ENCODE data around the gene GIGYF2.
A peak's percentile ranks its signal among the peaks of the same experiment; 100 is the strongest.

GIGYF2 gene

DNA sequence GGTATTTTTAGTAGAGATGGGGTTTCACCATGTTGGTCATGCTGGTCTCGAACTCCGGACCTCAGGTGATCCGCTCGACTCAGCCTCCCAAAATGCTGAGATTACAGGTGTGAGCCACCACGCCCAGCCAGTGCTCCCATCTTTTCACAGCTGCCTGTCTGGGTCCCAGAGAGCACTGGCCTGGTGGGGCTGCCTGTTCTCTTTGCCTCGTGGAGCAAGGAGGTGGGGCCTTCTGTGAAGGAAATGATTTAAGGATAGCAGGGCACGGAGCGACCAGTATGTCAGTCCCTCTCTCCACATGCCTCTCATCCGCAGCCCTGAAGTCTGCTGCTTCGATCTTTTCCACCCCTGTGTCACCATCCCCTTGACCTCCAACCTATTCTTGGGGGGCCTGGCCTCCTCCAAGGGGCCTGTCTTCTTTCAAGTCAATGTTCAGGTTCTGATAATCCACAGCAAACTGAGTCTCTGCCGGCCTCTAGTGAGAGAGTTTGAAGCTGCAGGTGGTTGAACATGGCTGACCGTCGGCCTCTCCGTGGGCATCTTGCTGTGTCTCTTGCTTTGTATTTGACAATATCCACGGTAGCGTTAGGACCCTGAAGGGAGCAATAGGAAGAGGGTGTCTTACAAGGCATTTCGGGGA lies 28.2 kb upstream of the GIGYF2 start:
- Histone ChIP-seq H3K27me3 (ENCODE audit: insufficient read depth, low read length, poor library complexity) (no peaks in the 10 kb centered on the region), H3K18ac (ENCODE audit: low read length) (no peak overlapping the region), H3K4me2 (ENCODE audit: low read length) (no peak overlapping the region), H2AK5ac (ENCODE audit: low read length) (no peak overlapping the region), H3K4me3 (ENCODE audit: low read length) (no peak overlapping the region), H3K79me1 (ENCODE audit: low read length) (no peaks in the 10 kb centered on the region), H2BK120ac (ENCODE audit: low read depth, low read length) (no peak overlapping the region), H3K23ac (ENCODE audit: low read length) (no peak overlapping the region), H3K4me1 (ENCODE audit: control insufficient read depth, low read depth, low read length) (no peaks in the 10 kb centered on the region), H3K79me2 (ENCODE audit: control insufficient read depth, insufficient read depth, low read length) (no peaks in the 10 kb centered on the region), H3K36me3 (ENCODE audit: control insufficient read depth, insufficient read depth, low read length) (no peaks in the 10 kb centered on the region), H3K9ac (ENCODE audit: low read length) (no peak overlapping the region), H4K5ac (ENCODE audit: low read length) (no peak overlapping the region), H3K4ac (ENCODE audit: low read depth, low read length) (no peak overlapping the region), H2BK15ac (replicated peaks; ENCODE audit: low read depth) (no peak overlapping the region), H3K56ac (ENCODE audit: low read length) (no peak overlapping the region), H4K8ac (ENCODE audit: low read depth, low read length) (no peak overlapping the region), H3K27ac (ENCODE audit: low read depth, low read length) (no peak overlapping the region), H2BK5ac (ENCODE audit: low read length) (no peak overlapping the region)
- WGBS (ENCODE audit: extremely low coverage, insufficient coverage, low lambda C conversion rate) = no CpG with 5 or more reads among the region's 17 CpGs
- DNase-seq = peak; percentile 50

DNA sequence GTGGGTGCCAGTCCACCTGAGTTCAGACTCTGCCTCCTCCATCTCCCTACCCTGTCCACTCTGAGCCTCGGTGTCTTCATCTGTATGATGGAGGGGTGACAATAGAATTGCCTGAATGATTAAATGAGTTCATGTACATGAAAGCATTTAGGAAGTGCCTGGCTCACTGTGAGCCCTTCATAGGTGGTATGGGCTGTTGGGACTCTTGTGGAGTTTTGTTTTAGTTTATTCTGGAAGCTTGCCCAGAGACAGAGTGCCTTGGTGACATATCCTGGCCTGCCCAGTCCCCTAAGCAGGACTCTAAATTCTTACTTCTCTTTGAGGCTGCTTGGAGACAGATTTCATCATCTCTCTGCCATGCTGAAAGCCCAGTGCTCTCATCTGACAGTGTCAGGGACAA lies 24.5 kb upstream of the GIGYF2 start:
- Histone ChIP-seq H3K4me3 (ENCODE audit: low read length) (no peak overlapping the region), H3K18ac (ENCODE audit: low read length) (no peak overlapping the region), H3K27me3 (ENCODE audit: insufficient read depth, low read length, poor library complexity) (no peaks in the 10 kb centered on the region), H3K4me1 (ENCODE audit: control insufficient read depth, low read depth, low read length) (no peaks in the 10 kb centered on the region), H2BK15ac (replicated peaks; ENCODE audit: low read depth) (no peak overlapping the region), H3K23ac (ENCODE audit: low read length) (no peak overlapping the region), H3K27ac (ENCODE audit: low read depth, low read length) (no peak overlapping the region), H3K36me3 (ENCODE audit: control insufficient read depth, insufficient read depth, low read length) (no peaks in the 10 kb centered on the region), H4K5ac (ENCODE audit: low read length) (no peak overlapping the region), H3K56ac (ENCODE audit: low read length) (no peak overlapping the region), H2BK5ac (ENCODE audit: low read length) (no peak overlapping the region), H3K4me2 (ENCODE audit: low read length) (no peak overlapping the region), H3K79me2 (ENCODE audit: control insufficient read depth, insufficient read depth, low read length) (no peaks in the 10 kb centered on the region), H3K79me1 (ENCODE audit: low read length) (no peaks in the 10 kb centered on the region), H4K8ac (ENCODE audit: low read depth, low read length) (no peak overlapping the region), H2BK120ac (ENCODE audit: low read depth, low read length) (no peak overlapping the region), H3K9ac (ENCODE audit: low read length) (no peak overlapping the region), H2AK5ac (ENCODE audit: low read length) (no peak overlapping the region), H3K4ac (ENCODE audit: low read depth, low read length) (no peak overlapping the region)
- DNase-seq = no peak
- WGBS (ENCODE audit: extremely low coverage, insufficient coverage, low lambda C conversion rate) = no CpG with 5 or more reads among the region's 1 CpG

DNA sequence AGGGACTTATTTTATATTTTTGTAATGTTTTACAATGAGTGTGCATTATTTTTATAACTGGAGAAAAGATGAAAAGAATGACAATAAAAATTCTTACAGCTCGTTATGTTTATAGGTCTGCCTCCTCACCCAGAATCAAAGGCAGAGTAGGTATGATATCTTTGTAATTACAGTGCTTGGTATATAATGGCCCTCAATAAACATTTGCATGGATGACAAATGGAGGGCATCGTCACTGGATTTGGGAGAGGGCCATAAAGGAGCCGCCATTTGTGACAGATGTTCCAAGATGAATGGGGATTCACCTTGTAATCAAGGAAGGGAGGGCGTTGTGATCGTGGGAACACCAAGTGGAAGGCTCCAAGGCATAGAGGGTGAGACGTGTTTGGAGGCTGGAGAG lies 22.6 kb upstream of the GIGYF2 start:
- Histone ChIP-seq H3K36me3 (ENCODE audit: control insufficient read depth, insufficient read depth, low read length) (no peaks in the 10 kb centered on the region), H2BK15ac (replicated peaks; ENCODE audit: low read depth) (no peak overlapping the region), H3K18ac (ENCODE audit: low read length) (no peak overlapping the region), H3K23ac (ENCODE audit: low read length) (no peak overlapping the region), H3K4me3 (ENCODE audit: low read length) (no peak overlapping the region), H4K5ac (ENCODE audit: low read length) (no peak overlapping the region), H3K4ac (ENCODE audit: low read depth, low read length) (no peak overlapping the region), H3K9ac (ENCODE audit: low read length) (no peak overlapping the region), H2BK5ac (ENCODE audit: low read length) (no peak overlapping the region), H3K56ac (ENCODE audit: low read length) (no peak overlapping the region), H3K4me2 (ENCODE audit: low read length) (no peak overlapping the region), H3K79me2 (ENCODE audit: control insufficient read depth, insufficient read depth, low read length) (no peaks in the 10 kb centered on the region), H4K8ac (ENCODE audit: low read depth, low read length) (no peak overlapping the region), H3K79me1 (ENCODE audit: low read length) (no peaks in the 10 kb centered on the region), H3K27me3 (ENCODE audit: insufficient read depth, low read length, poor library complexity) (no peaks in the 10 kb centered on the region), H2BK120ac (ENCODE audit: low read depth, low read length) (no peak overlapping the region), H3K4me1 (ENCODE audit: control insufficient read depth, low read depth, low read length) (no peaks in the 10 kb centered on the region), H2AK5ac (ENCODE audit: low read length) (no peak overlapping the region), H3K27ac (ENCODE audit: low read depth, low read length) (no peak overlapping the region)
- DNase-seq = no peak
- WGBS (ENCODE audit: extremely low coverage, insufficient coverage, low lambda C conversion rate) = no CpG with 5 or more reads among the region's 6 CpGs

DNA sequence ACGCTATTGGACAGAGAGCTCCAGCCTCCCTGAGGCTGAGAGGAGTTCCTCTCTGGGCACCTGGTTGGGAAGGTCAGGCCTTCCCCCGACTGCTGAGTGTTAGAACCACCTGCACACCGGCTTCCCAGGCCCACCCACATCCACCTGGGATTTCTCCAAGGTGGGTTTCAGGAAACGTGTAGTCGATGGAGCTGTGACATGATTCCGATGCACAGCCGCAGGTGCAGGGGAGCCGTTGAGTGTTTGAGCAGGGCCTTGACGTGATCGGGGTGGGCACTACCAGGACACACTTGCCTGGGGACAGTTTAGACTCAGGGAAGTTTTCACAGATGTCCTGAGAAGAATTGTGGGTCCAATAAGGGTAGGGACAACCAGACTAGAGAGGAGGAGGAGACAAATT lies 21.8 kb upstream of the GIGYF2 start:
- Histone ChIP-seq H3K79me1 (ENCODE audit: low read length) (no peaks in the 10 kb centered on the region), H3K4me1 (ENCODE audit: control insufficient read depth, low read depth, low read length) (no peaks in the 10 kb centered on the region), H3K56ac (ENCODE audit: low read length) (no peak overlapping the region), H2BK15ac (replicated peaks; ENCODE audit: low read depth) (no peak overlapping the region), H3K79me2 (ENCODE audit: control insufficient read depth, insufficient read depth, low read length) (no peaks in the 10 kb centered on the region), H3K4me2 (ENCODE audit: low read length) (no peak overlapping the region), H3K4me3 (ENCODE audit: low read length) (no peak overlapping the region), H3K9ac (ENCODE audit: low read length) (no peak overlapping the region), H3K27ac (ENCODE audit: low read depth, low read length) (no peak overlapping the region), H2AK5ac (ENCODE audit: low read length) (no peak overlapping the region), H3K27me3 (ENCODE audit: insufficient read depth, low read length, poor library complexity) (no peaks in the 10 kb centered on the region), H3K36me3 (ENCODE audit: control insufficient read depth, insufficient read depth, low read length) (no peaks in the 10 kb centered on the region), H4K5ac (ENCODE audit: low read length) (no peak overlapping the region), H2BK5ac (ENCODE audit: low read length) (no peak overlapping the region), H2BK120ac (ENCODE audit: low read depth, low read length) (no peak overlapping the region), H4K8ac (ENCODE audit: low read depth, low read length) (no peak overlapping the region), H3K23ac (ENCODE audit: low read length) (no peak overlapping the region), H3K4ac (ENCODE audit: low read depth, low read length) (no peak overlapping the region), H3K18ac (ENCODE audit: low read length) (no peak overlapping the region)
- WGBS (ENCODE audit: extremely low coverage, insufficient coverage, low lambda C conversion rate) = no CpG with 5 or more reads among the region's 10 CpGs
- no peak for DNase-seq

DNA sequence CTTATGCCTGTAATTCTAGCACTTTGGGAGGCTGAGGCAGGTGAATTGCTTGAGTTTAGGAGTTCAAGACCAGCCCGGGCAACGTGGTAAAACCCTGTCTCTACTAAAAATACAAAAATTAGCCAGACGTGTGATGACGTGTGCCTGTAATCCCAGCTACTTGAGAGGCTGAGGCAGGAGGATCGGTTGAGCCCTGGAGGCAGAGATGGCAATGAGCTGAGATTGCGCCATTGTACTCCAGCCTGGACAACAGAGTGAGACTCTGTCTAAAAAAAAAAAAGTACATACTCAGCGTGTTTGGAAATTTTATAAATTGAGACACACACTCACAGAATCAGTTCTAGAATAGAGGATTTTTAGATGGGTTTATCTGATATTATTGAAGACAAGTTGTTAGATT lies 17.1 kb upstream of the GIGYF2 start:
- Histone ChIP-seq H4K5ac (ENCODE audit: low read length) (no peak overlapping the region), H3K27me3 (ENCODE audit: insufficient read depth, low read length, poor library complexity) (no peaks in the 10 kb centered on the region), H3K56ac (ENCODE audit: low read length) (no peak overlapping the region), H3K18ac (ENCODE audit: low read length) (no peak overlapping the region), H4K8ac (ENCODE audit: low read depth, low read length) (no peak overlapping the region), H2AK5ac (ENCODE audit: low read length) (no peak overlapping the region), H2BK5ac (ENCODE audit: low read length) (no peak overlapping the region), H3K79me2 (ENCODE audit: control insufficient read depth, insufficient read depth, low read length) (no peaks in the 10 kb centered on the region), H3K4me2 (ENCODE audit: low read length) (no peak overlapping the region), H3K9ac (ENCODE audit: low read length) (no peak overlapping the region), H3K23ac (ENCODE audit: low read length) (no peak overlapping the region), H3K4ac (ENCODE audit: low read depth, low read length) (no peak overlapping the region), H3K36me3 (ENCODE audit: control insufficient read depth, insufficient read depth, low read length) (no peaks in the 10 kb centered on the region), H3K4me3 (ENCODE audit: low read length) (no peak overlapping the region), H2BK15ac (replicated peaks; ENCODE audit: low read depth) (no peak overlapping the region), H3K27ac (ENCODE audit: low read depth, low read length) (no peak overlapping the region), H3K79me1 (ENCODE audit: low read length) (no peaks in the 10 kb centered on the region), H2BK120ac (ENCODE audit: low read depth, low read length) (no peak overlapping the region), H3K4me1 (ENCODE audit: control insufficient read depth, low read depth, low read length) (no peaks in the 10 kb centered on the region)
- no peak for DNase-seq
- no CpG with 5 or more reads among the region's 7 CpGs for WGBS (ENCODE audit: extremely low coverage, insufficient coverage, low lambda C conversion rate)

DNA sequence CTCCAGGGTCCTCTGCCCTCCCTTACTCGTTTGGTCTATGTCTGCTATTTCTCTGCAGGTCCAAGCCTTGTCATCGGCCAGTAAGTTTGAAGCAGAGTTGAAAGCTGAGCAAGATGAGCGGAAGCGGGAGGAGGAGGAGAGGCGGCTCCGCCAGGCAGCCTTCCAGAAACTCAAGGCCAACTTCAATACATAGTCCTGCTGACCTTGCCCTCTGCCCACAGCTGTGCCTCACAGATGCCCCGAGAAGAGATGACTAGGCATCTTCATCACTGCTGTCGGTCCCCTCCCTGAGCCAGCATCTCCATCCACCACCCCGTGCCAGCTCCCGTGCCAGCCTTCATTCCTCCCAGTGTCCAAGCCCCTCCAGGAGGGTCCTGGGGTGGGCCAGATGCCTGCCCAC lies 15.6 kb upstream of the GIGYF2 start:
- H2BK120ac ChIP-seq (ENCODE audit: low read depth, low read length) = no peak overlapping the region
- no peaks in the 10 kb centered on the region for H3K79me2 ChIP-seq (ENCODE audit: control insufficient read depth, insufficient read depth, low read length)
- H3K9ac ChIP-seq (ENCODE audit: low read length) = no peak overlapping the region
- no peaks in the 10 kb centered on the region for H3K36me3 ChIP-seq (ENCODE audit: control insufficient read depth, insufficient read depth, low read length)
- no peak overlapping the region for H3K56ac ChIP-seq (ENCODE audit: low read length)
- no peaks in the 10 kb centered on the region for H3K27me3 ChIP-seq (ENCODE audit: insufficient read depth, low read length, poor library complexity)
- H2BK5ac ChIP-seq (ENCODE audit: low read length) = no peak overlapping the region
- H4K8ac ChIP-seq (ENCODE audit: low read depth, low read length) = no peak overlapping the region
- no peak overlapping the region for H3K18ac ChIP-seq (ENCODE audit: low read length)
- H3K79me1 ChIP-seq (ENCODE audit: low read length) = no peaks in the 10 kb centered on the region
- H3K4me1 ChIP-seq (ENCODE audit: control insufficient read depth, low read depth, low read length) = no peaks in the 10 kb centered on the region
- H2BK15ac ChIP-seq (replicated peaks; ENCODE audit: low read depth) = no peak overlapping the region
- WGBS (ENCODE audit: extremely low coverage, insufficient coverage, low lambda C conversion rate) = no CpG with 5 or more reads among the region's 10 CpGs
- no peak overlapping the region for H3K27ac ChIP-seq (ENCODE audit: low read depth, low read length)
- no peak overlapping the region for H4K5ac ChIP-seq (ENCODE audit: low read length)
- H3K4me3 ChIP-seq (ENCODE audit: low read length) = no peak overlapping the region
- DNase-seq = no peak
- H2AK5ac ChIP-seq (ENCODE audit: low read length) = no peak overlapping the region
- H3K23ac ChIP-seq (ENCODE audit: low read length) = no peak overlapping the region
- no peak overlapping the region for H3K4me2 ChIP-seq (ENCODE audit: low read length)
- H3K4ac ChIP-seq (ENCODE audit: low read depth, low read length) = no peak overlapping the region
